Superior temporal gyrus (tissue), 1 donor: ENCODE measurements around the gene MOV10.
"Not testable (repeated sequence)": the region's sequence is repeated elsewhere in the genome, so short reads cannot be mapped to it uniquely, and the experiment has no call there.

ENCODE experiments used
- DNase-seq: peaks from one replicate; pipeline ENCODE4 v3.0.0-alpha.2; 2016; ENCODE audit errors: extremely low spot score

The MOV10 gene

DNA sequence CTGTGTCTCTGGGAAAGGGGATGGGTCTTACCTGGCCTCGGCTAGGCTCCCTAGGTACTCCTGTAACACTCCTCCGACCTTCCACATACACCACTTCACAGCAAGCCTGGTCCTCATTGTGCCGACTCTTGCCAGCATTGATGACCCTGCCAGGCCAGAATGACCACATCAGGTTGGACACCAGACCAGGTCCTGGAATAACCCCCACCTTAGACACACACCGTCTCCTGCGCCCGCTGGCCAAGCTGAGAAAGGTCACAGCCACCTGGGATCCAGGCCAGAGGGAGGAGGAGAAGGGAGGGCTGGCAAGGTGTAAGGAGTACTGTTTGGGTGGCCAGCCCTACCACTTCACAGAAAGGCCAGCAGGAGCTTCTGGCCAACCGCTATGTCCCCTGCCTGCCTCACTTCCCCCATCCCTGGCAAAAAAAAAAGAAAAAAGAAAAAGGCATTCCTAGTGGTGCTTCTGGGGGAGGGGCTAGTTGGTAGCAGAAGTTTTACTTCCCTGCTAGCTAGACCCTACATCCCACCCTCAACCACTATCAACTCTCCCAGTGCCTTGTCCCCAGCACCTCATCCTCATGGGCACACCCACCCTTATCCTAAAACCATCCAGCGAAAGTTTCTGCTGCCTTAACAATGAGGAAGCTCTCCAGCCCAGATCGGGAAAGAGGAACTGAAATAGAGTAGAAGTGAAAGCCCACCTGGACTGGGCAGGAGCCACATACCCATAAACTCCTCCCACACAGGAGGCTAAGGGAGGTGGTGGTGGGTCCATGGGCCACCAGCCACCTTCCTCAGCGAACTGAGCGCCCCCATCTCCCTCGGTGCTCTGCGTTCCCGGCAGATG, 39.2 kb downstream of the MOV10 start:
- no peak for DNase-seq

DNA sequence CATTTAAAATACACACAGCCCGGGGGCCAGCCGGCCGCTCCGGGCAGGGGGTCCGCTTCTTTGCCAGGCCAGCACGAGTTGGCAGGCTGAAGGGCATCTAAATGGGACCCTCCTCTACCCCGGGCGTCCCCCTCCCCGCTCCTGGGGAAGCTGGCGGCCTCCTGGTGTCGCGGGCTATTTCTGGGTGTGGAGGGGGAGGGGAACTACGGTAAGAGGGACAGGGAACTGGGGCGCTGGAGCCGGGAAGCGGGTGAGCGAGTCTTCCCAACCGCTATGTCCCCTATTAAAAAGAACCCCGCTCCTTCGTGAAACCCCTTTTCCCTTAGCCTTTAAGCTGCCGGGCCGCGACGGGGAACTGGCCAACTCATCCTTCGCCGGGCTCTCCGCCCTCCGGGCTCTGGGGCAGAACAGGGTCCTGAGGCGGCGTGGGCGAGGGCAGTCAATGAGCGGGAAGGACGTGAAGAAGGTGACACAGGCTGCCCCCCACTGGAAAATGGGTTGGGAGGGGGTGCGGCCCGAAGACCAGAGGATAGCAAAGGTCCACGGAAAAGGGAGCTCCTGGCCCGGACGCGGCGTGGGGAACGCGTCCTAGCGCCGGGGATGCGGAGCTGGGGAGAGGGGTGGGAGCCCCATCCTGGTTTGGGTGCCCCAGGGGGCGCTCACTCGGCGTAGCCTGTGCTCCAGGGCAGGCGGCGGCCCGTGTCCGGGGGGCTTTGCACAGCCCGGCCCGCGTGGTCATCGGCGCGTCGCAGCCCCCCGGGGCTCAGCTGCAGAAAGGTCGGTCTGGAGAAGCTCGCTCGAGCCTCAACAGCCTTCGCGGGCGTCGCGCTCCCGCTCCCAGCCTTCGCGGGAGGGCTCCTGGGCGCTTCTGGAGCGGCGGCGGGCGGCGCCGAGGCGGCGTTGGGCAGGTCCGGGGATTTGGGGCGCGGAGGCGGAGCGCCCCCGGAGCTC, 40.1 kb downstream of the MOV10 start:
- DNase-seq, result no peak

DNA sequence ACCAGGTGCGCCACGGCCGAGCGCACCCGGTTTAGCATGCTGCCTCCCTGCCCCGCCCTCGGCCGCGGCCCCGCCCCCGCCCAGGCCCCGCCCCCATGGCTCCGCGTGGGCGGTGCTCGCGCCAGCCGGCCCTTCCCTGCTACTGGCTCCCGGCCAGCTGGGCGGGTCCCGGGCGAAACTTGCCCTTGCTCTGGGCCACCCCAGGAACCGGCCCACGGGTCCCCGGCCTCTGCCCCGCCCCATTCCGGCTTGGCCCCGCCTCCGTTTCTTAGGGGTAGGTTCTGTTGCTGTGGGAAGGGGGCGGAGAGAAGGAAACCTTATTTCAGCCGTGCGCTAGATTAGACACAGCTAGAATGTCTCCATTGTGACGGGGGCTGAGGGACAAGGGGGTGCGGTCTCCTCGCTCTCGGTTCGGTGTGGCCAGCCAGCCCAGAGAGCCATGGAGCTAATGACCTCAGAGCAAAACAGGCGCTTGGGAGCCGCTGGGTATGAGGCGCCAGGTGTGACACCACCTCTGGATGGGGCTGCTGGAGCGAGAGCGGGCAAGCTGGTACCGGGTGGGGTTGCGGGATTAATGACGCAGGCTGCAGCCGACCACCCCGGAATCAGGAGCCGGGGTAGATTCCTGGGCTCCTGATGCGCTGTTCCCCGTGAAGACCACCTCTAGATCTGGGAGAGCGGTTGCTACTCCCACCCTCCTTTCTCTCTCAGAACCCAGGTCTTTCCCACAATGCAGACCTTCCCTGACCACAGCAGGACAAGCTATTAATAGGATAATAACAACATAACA, 41.0 kb downstream of the MOV10 start, which contains the start of gene PPM1J:
TSS of gene PPM1J (minus strand) at position 69 of the 790 bp plus-strand sequence. CDS start at position 38, 31 bp downstream.
- DNase-seq, result peak; percentile 64

DNA sequence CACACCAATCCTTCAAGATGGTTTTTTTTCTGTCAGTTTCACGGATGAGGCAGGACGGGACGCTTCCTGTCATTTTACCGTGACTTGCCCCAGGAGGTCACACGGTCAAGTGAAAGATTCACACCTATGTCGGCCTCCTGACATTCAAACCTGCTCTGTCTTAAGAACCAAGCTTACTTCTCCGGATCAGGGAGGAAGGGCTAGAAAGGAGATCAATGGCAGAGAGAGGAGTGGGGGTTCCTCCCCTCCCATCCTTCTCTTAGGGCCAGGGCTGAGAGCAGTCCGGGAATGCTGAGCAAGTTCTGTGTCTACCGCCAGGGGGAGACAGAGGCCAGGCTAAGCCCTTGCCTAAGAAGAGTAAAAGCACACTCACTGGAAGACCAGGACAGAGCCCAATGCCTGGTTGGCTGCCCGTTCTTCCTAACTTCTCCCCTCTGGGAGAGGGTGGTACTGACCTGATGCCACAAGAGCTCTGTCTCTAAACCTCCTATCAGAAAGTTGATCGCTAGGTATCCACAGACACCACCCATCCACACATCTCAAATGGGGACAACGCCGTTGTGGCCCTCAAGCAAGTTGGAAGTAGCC, 41.8 kb downstream of the MOV10 start:
- DNase-seq, result peak; percentile 98

DNA sequence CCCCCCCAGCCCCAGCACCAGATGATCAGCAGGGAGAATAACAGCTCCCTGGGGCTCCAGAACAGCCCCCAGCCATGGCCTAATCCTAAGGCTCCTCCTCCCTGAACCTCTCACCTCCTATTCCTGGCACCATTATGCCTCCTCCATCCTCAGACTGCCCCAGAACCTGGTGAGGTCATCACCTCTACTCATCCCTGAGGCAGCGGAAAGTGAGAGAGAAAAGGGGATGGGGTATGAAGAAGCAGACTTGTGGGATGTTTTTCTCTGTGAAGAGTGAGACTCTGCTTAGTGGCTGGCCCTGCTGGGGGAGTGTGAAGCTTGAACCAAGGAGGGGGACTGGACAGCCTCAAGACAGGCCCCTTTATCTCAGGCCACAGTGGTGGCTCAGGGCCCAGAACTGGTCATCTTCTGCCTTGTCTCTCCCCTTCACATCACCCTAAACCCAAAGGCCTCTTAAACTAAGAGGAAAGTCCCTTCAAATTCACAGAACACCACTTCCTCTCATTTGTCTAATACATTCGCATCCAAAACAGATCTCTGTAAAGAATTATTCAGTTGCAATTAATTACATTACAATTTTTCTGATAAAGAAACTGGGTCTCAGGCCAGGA, 42.9 kb downstream of the MOV10 start:
- DNase-seq, result no peak

DNA sequence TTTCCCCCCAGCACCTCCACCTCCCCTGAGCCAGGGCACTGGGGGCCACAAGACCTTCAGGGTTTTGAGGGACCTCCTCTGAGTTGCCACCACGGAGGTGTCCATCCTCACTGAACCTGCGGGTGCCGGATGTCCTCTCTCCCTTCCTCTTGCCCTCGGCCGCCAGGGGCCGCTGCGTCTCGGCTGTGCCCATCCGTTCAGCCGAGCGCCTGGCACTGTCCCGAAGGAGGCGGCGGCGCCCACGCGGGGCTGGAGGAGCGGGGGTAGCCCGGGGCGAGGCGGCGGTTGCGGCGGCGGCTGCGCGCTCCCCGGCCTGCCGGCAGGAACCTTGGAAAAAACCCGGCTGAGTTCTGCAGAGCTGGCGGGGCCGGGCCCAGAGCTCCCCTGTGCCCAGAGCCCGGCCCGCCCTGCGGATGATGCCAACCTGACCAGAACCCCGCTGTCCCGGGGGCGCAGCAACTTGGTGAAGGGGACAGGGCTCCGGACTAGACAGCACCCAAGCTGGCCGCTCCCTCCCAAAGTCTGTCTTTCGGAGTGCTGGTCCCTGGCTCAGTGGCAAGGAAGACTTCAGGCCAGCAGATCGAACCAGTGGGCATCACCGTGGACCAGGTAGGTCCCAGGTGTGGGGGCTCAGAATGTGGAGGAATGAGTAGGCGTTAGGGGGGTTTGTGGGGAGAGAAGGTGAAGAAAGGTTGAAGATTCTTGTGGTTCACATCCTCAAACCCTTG, 44.4 kb downstream of the MOV10 start:
- peak; percentile 83 for DNase-seq

DNA sequence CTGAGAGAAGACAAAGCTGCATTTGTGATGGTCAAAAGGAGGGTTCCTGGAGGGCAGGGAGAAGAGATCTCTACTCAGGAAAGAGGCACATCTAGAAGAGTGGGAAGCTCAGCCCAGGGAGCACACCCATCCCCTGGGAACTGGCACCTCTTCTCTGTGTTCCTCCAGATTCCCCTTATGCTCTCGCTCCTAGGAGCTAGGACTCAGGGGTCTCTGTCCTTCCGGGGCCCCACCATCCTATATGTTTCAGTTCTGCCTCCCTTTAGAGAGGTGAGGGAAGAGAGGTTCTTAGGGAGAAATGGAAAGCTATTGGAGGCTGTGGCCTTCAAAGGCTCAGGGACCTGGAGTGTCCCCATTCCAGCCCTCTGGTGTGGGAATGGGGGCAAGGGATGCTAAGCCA, 45.2 kb downstream of the MOV10 start:
- no peak for DNase-seq

DNA sequence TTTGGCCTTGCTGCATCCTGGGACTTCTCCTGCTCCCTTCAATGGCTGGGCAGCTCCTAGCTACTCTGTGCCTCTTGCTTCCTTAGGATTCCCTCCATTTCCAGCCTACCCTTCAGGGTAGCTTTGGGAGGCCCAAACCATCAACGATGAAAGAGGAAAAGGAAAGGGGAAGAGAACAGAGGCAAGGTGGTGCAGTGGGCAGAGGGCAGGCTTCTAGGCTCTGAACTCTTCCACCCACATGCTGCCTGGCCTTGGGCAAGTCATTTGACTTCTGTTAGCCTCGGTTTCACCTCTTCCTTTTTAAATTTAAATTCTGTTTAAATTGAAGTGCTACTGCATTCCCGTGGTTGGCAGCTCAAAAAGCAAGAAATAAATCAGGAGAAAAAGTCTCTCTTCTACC, 46.3 kb downstream of the MOV10 start:
- DNase-seq, result no peak

DNA sequence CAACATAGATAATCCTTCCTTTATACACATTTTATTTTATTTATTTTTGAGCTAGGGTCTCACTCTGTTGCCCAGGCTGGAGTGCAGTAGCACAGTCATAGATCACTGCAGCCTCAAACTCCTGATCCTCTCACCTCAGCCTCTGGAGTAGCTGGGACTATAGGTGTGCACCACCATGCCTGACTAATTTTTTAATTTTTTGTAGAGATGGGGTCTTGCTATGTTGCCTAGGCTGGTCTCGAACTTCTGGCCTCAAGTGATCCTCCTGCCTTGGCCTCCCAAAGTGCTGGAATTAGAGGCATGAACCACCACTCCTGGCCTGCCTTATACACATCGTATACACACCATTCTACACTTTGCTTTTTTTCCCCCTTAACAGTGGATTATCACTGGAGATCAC, 46.8 kb downstream of the MOV10 start:
- DNase-seq, result not testable (repeated sequence)

DNA sequence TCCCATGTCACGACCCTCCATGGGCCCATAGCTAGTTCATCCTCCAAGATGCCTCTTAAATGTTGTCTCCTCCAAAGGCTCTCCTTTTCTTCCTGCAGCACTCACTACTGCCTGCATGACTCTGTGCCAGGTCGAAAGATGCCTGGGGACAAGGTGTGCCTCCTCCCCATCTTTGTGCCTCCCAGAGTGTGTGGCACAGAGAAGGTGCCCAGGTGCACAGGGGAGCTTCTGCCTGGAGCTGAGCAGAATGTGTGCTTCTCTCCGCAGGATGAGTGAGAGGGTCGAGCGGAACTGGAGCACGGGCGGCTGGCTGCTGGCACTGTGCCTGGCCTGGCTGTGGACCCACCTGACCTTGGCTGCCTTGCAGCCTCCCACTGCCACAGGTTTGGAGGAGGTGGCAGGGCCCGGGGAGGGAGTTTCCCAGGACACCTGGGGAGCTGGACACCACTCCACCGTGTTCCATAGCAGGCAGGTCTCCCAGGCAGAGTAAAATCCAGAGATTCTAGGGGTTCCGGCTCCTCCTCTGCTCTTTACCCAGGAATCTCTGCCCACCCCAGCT, 47.6 kb downstream of the MOV10 start:
- DNase-seq, result no peak

DNA sequence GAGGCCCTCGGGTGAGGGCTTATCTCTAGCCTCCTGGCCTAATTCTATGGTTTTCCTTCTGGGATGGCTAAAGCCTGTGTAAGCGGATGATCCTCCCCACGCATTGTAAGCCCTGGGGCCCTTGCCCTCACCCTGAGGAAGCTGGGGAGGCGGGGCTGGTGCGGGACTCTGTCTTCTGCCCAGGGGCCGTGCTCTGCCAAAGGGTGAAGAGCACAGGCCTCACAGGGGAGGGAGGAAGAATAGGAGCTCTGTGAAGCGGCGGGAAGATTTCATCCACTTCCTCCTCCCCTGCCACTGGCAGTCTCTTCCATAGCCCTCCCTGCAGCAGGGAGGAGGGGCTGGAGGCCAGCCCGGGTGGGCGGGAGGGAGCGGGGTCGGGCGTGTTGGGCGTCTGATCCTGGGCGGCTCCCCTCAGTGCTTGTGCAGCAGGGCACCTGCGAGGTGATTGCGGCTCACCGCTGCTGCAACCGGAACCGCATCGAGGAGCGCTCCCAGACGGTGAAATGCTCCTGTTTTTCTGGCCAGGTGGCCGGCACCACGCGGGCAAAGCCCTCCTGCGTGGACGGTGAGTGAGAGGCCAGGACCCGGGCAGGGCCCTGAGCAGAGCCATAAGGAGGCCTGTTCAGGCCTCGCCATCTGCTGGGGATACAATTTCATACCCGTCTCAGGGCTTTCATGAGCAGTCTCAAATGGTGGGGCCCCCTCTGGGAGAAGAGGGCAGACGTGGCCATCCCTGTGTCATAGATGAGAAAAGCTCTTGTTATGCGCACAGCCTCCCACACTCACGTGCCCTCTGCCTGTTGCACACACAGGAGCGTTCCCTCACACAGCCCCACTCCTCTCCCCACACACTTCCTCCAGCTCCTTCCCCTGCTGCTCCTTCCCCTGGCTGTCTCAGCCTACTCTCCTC, 48.4 kb downstream of the MOV10 start:
- DNase-seq, result no peak

DNA sequence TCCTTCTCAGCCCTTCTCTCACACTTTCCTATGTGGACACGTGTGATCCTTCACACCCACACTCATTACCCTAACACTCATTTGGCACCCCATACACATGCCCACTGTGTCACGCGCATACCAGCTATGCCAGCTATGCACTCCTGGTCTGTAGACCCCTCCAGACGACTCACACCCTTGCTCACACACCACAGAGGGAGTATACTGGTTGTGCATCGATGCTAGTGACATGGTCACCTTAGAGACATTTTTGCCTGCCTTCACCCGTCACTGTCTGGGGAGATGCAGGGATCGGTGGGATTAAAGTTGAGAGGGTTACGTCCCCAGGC, 49.0 kb downstream of the MOV10 start:
- DNase-seq, result no peak

DNA sequence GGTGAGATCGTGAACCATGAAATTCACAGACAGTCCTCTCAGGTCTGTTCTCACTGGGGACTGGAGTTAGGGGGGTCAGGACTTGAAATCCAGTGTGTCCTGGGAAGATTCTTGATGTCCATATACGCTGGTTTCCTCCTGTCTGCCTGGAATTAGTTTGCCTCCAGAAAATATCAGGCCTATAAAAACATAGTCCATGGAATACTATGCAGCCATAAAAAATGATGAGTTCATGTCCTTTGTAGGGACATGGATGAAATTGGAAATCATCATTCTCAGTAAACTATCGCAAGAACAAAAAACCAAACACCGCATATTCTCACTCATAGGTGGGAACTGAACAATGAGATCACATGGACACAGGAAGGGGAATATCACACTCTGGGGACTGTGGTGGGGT, 49.8 kb downstream of the MOV10 start:
- DNase-seq, result not testable (repeated sequence)

DNA sequence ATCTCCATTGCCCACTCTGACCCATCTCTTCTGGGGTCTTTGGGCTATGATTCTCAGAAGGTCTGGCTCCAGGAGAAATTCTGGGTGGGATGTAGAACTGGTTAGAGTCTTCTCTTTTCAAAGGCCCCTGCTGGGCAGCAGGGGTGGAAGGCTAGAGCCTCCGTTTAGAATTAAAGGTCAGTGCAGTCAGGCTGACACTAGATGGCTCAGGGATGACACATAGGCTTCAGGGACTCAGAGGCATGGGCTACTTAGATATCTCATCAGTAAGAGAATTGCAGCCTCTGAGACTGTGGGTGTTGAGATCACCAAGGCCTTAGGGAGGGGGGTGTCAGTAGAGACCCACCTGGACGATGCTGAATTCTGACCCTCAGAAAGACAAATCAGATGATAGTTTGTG, 53.3 kb downstream of the MOV10 start:
- DNase-seq, result no peak

DNA sequence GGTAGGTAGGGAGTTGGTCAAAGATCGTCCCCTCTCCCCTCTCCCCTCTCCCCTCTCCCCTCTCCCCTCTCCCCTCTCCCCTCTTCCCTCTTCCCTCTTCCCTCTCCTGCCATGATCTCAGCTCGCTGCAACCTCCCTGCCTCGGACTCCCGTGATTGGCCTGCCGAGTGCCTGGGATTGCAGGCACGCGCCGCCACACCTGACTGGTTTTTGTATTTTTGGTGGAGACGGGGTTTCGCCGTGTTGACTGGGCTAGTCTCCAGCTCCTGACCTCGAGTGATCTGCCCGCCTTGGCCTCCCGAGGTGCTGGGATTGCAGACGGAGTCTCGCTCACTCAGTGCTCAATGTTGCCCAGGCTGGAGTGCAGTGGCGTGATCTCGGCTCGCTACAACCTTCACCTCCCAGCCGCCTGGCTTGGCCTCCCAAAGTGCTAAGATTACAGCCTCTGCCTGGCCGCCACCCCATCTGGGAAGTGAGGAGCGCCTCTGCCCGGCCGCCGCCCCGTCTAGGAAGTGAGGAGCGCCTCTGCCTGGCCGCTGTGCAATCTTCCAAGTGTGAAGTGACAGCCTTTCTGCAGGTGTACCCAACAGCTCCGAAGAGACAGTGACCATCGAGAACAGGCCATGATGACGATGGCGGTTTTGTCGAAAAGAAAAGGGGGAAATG, 54.0 kb downstream of the MOV10 start:
- DNase-seq, result not testable (repeated sequence)

DNA sequence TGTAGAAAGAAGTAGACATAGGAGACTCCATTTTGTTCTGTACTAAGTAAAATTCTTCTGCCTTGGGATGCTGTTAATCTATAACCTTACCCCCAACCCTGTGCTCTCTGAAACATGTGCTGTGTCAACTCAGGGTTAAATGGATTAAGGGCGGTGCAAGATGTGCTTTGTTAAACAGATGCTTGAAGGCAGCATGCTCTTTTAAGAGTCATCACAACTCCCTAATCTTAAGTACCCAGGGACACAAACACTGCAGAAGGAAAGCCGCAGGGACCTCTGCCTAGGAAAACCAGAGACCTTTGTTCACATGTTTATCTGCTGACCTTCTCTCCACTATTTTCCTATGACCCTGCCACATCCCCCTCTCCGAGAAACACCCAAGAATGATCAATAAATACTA, 54.6 kb downstream of the MOV10 start:
- DNase-seq, result not testable (repeated sequence)

DNA sequence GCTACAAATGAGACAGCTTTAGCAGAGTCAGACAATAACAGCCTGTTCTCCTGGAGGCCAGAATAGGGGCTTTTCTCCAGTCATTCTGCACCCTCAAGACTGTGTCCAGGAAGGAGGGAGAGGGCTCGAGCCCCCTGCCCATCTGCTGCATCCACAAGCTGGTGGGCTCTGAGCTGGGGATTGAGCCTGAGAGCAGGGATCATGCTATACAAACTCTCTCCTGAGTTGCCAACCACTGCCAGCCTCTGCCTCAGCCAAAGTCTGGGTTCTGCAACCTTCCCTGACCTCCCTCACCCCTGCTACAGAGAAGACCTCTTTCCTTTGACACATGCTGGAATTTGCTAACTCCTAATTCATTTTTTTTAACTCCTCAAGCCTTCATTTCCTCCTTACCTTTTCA, 55.5 kb downstream of the MOV10 start:
- DNase-seq, result no peak

DNA sequence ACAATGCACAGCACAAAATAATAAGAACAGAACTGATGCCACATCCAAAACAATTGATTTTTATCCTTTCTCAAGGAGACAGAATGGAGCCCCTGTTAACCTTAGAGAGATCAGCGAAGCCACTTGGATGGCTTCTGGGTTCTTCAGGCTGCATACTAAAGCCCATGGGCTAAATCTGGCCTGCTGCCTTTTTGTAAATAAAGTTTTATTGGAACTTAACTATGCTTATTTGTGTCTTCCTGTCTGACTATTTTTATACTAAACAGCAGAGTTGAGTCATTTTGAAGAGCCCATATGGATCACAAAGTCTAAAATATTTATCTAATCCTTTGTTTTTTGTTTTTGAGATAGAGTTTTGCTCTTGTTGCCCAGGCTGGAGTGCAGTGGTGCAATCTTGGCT, 57.0 kb downstream of the MOV10 start:
- no peak for DNase-seq
